ENCODE results near the gene WBP1L. TPM values are rescaled to one million over a fixed set of nuclear protein-coding genes. Genes with fewer than 3 reads are reported as not detected.
A peak's percentile ranks its signal among the peaks of the same experiment; 100 is the strongest.
"Not testable (repeated sequence)": the region's sequence is repeated elsewhere in the genome, so short reads cannot be mapped to it uniquely, and the experiment has no call there.

WBP1L gene
- total RNA-seq, 1 donor from 2014 or later = 80.8 TPM

DNA sequence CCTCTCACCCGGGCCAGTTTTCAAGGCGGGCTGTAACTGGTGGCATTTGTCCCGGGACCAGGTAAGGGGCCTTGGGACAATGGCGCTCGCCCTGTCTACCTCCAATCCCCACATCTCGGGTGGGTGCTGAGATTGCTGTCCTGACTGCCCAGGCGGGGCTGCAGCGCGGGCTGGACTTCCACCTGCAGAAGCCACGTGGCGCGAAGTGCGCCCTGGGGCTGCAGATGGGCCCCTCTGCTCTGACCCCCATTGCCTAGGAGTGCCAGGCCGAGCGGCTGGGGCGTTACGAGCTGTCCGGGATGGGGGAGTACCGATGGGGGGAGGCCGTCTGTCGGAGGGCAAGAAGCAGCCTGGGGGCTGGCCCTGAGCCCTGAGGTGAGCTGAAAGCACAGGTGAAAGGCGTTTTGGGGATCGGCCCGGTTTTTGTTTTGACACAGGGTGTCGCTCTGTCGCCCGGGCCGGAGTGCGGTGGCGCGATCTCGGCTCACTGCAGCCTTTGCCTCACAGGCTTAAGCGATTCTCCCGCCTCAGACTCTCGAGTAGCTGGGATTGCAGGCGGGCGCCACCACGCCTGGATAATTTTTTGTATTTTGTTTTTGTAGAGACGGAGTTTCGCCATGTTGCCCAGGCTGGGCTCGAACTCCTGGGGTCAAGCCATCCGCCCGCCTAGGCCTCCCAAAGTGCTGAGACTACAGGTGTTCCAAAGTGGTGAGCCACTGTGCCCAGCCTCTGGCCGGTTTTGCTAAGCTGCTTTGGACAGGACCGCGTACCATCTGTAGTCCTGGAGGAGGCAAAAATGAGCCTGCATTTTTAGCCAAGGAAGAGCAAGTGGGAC is 28.9 kb upstream of the WBP1L start, which contains the start of gene SFXN2:
SFXN2 (plus strand) TSS at position 16 of the 835 bp plus-strand sequence. CDS start 12,001 bp downstream, outside the sequence.
- no peak for DNase-seq (ENCODE audit: extremely low spot score in 2 of 2)
- intact Hi-C loops (cut with DNase I) = no loop called here
- H3K27ac ChIP-seq = peak within 1 kb of the TSS; percentile 92
- H3K4me3 ChIP-seq = peak within 1 kb of the TSS; percentile 88 to 95
- TF ChIP-seq, protein P1, sequence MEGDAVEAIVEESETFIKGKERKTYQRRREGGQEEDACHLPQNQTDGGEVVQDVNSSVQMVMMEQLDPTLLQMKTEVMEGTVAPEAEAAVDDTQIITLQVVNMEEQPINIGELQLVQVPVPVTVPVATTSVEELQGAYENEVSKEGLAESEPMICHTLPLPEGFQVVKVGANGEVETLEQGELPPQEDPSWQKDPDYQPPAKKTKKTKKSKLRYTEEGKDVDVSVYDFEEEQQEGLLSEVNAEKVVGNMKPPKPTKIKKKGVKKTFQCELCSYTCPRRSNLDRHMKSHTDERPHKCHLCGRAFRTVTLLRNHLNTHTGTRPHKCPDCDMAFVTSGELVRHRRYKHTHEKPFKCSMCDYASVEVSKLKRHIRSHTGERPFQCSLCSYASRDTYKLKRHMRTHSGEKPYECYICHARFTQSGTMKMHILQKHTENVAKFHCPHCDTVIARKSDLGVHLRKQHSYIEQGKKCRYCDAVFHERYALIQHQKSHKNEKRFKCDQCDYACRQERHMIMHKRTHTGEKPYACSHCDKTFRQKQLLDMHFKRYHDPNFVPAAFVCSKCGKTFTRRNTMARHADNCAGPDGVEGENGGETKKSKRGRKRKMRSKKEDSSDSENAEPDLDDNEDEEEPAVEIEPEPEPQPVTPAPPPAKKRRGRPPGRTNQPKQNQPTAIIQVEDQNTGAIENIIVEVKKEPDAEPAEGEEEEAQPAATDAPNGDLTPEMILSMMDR (IDR thresholded peaks at IDR 0.05) = no peak
- TF ChIP-seq POLR2AphosphoS5 (IDR thresholded peaks at IDR 0.05; ENCODE audit: insufficient read depth in 1 of 2, low read depth in 1 of 2) = no peak
- H3K36me3 ChIP-seq = no peaks in the 10 kb centered on the region
- no peaks in the 10 kb centered on the region for H3K27me3 ChIP-seq
- H3K9me3 ChIP-seq = no peaks in the 10 kb centered on the region
- H3K4me1 ChIP-seq = peaks cover 52% of the 10 kb centered on the region

DNA sequence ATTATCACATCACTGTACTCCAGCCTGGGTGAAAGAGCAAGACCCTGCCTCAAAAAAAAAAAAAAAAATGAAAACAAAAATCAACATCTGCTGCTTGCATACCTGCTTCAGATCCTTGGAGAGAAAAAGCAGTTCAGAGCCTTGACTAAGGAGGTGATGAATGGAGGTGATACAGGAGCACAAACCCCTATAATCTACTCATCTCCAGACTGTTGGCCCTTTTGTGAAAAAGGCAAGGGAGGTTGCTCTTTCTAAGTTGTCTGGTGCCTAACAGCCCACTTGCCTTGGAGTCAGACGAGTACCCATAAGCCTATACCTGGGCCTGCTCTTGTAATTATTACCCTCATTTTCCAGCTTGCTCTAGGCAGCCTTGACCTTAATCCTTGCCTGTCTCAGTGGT is 27.9 kb upstream of the WBP1L start:
- TF ChIP-seq POLR2A (IDR thresholded peaks at IDR 0.05) = no peak
- TF ChIP-seq, protein P1 (IDR thresholded peaks at IDR 0.05) = no peak
- TF ChIP-seq POLR2AphosphoS5 (IDR thresholded peaks at IDR 0.05; ENCODE audit: insufficient read depth in 1 of 2, low read depth in 1 of 2) = no peak
- Histone ChIP-seq H3K4me1 (peaks cover 42% of the 10 kb centered on the region), H3K4me3 (no peak overlapping the region), H3K27ac (no peak overlapping the region), H3K9me3 (no peaks in the 10 kb centered on the region), H3K27me3 (no peaks in the 10 kb centered on the region), H3K36me3 (no peaks in the 10 kb centered on the region)
- DNase-seq (ENCODE audit: extremely low spot score in 2 of 2) = no peak
- intact Hi-C loops (cut with DNase I) = no loop called here

DNA sequence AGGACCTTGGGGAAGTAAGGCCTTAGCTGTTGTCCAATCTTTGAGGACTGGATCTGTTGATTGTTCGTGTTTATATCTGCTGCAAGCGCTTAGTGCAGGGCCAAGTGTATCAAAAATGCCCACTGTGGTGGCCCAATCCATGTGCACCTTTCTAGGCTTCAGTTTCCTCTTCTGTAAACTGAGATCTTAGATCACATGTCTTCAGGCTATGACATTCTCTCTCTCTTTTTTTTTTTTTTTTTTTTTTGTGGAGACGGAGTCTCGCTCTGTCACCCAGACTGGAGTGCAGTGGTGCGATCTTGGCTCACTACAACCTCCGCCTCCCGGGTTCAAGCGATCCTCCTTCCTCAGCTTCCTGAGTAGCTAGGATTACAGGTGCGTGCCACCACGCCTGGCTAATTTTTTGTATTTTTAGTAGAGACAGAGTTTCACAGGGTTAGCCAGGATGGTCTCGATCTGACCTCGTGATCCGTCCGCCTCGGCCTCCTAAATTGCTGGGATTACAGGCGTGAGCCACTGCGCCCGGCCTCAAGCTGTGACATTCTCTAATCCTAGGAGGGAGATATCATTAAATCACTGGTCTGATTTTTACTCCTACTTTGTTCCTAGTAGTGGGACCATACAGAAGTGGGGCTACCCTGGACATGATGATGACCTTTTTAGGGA is 26.7 kb upstream of the WBP1L start:
- DNase-seq (ENCODE audit: extremely low spot score in 2 of 2); H3K27ac ChIP-seq; H3K27me3 ChIP-seq; H3K4me3 ChIP-seq; intact Hi-C loops (cut with DNase I); H3K9me3 ChIP-seq; H3K36me3 ChIP-seq: not testable (repeated sequence)
- H3K4me1 ChIP-seq = peaks cover 31% of the 10 kb centered on the region

DNA sequence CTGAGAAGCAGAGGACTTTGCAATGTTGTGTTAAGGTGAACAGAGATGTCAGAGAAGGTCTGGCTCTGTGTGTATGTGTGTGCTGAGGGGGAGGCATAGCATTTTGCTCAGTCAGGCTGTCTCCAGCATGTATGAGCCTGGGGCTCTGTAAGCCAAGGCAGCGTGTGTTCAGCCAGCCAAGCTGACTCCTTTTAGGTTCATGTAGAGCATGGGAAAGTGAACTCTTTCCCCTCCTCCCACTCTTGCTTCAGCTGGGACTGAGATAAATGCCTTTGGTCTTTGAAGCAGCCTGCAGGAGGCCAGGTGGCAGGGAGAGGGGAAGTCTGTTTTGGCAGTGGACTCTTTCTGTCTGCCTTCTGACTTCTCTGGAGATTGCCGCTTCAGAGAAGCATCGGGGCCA is 25.5 kb upstream of the WBP1L start:
- H3K4me1 ChIP-seq = peaks cover 19% of the 10 kb centered on the region
- H3K27ac ChIP-seq = no peak overlapping the region
- no peak overlapping the region for H3K4me3 ChIP-seq
- no peak for DNase-seq (ENCODE audit: extremely low spot score in 2 of 2)
- intact Hi-C loops (cut with DNase I) = no loop called here
- TF ChIP-seq, protein P1 (IDR thresholded peaks at IDR 0.05) = no peak
- TF ChIP-seq POLR2AphosphoS5 (IDR thresholded peaks at IDR 0.05; ENCODE audit: insufficient read depth in 1 of 2, low read depth in 1 of 2) = no peak
- no peak for TF ChIP-seq POLR2A (IDR thresholded peaks at IDR 0.05)
- H3K9me3 ChIP-seq = no peaks in the 10 kb centered on the region
- H3K27me3 ChIP-seq = no peaks in the 10 kb centered on the region
- H3K36me3 ChIP-seq = no peaks in the 10 kb centered on the region

DNA sequence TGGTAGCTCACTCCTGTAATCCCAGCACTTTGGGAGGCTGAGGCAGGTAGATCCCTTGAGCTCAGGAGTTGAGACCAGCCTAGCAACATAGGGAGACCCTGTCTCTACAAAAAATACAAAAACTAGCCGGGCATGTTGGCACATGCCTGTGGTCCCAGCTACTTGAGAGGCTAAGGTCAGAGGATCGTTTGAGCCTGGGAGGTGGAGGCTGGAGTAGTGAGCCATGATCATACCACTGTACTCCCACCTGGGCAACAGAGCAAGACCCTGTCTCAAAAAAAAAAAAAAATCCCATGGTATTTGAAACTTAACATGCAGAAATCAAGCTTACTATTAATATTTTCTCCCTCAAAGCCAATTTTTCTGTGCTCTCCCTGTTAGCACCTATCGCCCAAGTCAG is 23.4 kb upstream of the WBP1L start:
- H3K27ac ChIP-seq = no peak overlapping the region
- no peaks in the 10 kb centered on the region for H3K27me3 ChIP-seq
- no peak for DNase-seq (ENCODE audit: extremely low spot score in 2 of 2)
- no peaks in the 10 kb centered on the region for H3K9me3 ChIP-seq
- TF ChIP-seq, protein P1 (IDR thresholded peaks at IDR 0.05) = no peak
- TF ChIP-seq POLR2A (IDR thresholded peaks at IDR 0.05) = no peak
- no peak for TF ChIP-seq POLR2AphosphoS5 (IDR thresholded peaks at IDR 0.05; ENCODE audit: insufficient read depth in 1 of 2, low read depth in 1 of 2)
- H3K4me1 ChIP-seq = peaks cover 11% of the 10 kb centered on the region
- intact Hi-C loops (cut with DNase I) = no loop called here
- H3K4me3 ChIP-seq = no peak overlapping the region
- no peaks in the 10 kb centered on the region for H3K36me3 ChIP-seq

Measured in vagina (tissue), 2 donors.